ENCODE results near the gene SPATS2.

The SPATS2 gene

GRCh38 chr12:49550693-49551252 lies 183.5 kb downstream of the SPATS2 start:
- in situ Hi-C loops (cut with MboI; ENCODE audit: low sequenced_read_pairs) = no loop called here

DNA sequence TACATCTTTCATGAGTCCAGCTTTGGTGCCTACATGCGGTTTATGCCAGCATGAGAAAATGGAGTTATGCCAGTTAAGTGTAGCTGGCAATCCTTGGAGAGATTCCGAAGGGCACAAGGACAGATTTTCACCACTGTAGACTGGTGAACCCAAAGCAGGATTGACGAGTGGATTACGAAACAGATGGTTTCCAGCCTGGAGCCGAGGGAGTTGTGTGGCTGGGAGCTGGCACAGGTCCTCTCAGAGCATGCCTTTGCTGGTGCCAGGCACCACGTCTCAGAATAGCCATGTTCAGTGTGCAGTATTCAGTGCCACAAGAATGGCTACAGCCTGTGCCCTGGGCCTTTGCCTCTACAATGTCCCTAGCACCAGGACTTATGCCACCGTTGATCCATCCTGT lies 184.8 kb downstream of the SPATS2 start:
- in situ Hi-C loops (cut with MboI; ENCODE audit: low sequenced_read_pairs) = no loop called here

- in situ Hi-C loops (cut with MboI; ENCODE audit: low sequenced_read_pairs) = no loop called here
These were observed 185.2 kb downstream of the SPATS2 start for GRCh38 chr12:49552425-49552824.

- in situ Hi-C loops (cut with MboI; ENCODE audit: low sequenced_read_pairs) = no loop called here
These were observed 185.6 kb downstream of the SPATS2 start for GRCh38 chr12:49552899-49553298.

DNA sequence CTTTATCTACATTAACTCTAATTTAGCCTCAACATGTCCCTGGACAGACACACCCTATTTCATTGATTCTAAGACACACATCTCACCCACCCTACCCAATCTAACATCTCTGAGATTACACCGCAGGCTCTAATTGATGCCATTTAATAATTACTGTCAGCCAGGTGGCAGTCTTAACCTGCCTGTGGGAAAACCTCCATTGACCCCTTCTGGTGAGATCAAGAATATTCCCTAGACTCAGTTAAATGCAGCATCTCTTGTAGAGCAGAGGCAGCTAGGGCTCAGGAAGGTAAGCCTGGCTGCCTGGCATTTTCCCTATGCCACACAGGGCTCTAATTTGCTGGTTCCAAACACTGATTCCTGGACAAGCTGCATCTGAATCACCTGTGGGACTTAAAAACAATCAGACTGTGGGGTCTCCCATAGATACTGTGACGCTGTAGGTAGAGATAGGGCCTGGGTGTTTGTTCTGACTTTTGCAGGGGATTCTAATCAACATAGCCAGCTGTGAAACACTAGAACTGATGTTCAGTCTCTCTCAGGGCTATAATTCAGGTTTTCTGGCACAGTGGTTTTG lies 186.3 kb downstream of the SPATS2 start:
- in situ Hi-C loops (cut with MboI; ENCODE audit: low sequenced_read_pairs) = no loop called here

DNA sequence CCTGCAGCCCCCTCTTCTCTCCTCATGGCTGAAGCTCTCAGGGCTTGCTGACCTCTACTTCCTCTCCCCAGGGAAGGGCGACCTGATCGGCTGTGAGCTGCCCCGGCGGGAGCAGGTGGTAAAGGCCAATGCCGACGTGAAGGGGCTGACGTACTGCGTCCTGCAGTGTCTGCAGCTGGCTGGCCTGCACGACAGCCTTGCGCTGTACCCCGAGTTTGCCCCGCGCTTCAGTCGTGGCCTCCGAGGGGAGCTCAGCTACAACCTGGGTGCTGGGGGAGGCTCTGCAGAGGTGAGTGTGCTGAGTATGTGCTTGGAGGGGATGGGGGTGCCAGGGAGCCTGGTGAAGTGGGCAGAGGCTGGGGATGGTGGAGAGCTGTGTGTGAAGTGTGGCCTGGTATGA lies 187.0 kb downstream of the SPATS2 start:
- in situ Hi-C loops (cut with MboI; ENCODE audit: low sequenced_read_pairs) = no loop called here

DNA sequence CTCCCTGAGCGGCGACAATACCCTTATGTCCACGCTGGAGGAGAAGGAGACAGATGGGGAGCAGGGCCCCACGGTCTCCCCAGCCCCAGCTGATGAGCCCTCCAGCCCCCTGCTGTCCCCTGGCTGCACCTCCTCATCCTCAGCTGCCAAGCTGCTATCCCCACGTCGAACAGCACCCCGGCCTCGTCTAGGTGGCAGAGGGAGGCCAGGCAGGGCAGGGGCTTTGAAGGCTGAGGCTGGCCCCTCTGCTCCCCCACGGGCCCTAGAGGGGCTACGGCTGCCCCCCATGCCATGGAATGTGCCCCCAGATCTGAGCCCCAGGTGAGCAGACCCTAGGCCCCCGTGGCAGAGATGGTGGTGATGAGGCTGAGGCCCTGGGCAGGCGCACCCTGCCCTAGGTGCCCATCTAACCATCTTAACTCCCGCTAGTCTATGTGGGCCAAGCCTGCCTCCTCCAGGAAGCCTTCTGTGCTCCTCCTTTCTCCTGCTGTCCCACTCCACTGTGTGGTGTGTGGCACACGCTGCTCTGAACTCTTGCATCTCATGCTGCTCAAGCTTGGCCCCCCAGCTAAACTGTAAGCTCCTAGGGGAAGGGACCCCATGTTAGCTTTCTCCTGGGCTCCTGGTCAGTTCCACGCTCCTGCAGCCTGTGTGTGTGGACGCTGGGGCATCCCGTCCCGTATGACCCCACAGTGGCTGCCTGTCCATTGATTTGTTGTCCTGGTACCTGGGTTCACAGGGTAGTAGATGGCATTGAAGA lies 188.5 kb downstream of the SPATS2 start:
- in situ Hi-C loops (cut with MboI; ENCODE audit: low sequenced_read_pairs) = no loop called here

GRCh38 chr12:49556391-49557186 lies 189.3 kb downstream of the SPATS2 start:
- in situ Hi-C loops (cut with MboI; ENCODE audit: low sequenced_read_pairs) = no loop called here

- in situ Hi-C loops (cut with MboI; ENCODE audit: low sequenced_read_pairs) = no loop called here
These were observed 190.1 kb downstream of the SPATS2 start for GRCh38 chr12:49557187-49557916.

GRCh38 chr12:49557917-49558215 lies 190.6 kb downstream of the SPATS2 start:
- in situ Hi-C loops (cut with MboI; ENCODE audit: low sequenced_read_pairs) = no loop called here

GRCh38 chr12:49558526-49558925 lies 191.3 kb downstream of the SPATS2 start:
- in situ Hi-C loops (cut with MboI; ENCODE audit: low sequenced_read_pairs) = no loop called here

DNA sequence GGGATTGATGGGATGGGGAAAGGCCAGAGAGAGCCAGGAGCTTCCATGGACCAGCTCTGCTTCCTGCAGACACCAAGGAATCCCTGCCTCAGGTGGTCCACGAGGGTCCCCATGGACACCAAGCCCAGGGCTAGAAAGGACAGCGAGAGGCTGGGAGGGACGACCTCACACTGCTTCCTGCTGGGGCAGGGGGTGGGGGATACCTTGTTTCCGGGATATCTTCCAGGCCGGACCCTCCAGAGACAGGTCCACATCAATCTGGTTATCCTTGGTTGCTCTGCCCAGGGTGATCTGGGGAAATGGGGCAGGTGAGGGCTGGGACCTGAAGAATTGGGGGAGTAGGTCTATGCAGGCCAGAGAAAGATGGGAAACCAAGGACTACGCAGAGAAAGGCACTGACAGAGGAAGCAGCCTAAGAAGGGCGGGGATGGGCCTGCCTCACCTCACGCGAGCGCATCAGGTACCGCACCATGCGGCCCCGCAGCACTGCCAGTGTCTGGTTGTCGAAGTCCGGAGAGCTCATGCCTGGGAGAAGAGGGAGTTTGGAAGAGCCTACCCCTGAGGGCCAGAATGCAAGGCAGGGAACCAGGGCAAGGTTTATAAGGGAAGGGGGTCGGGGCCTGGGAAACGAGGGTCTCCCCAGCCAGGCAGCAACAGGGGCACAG lies 191.9 kb downstream of the SPATS2 start:
- in situ Hi-C loops (cut with MboI; ENCODE audit: low sequenced_read_pairs) = no loop called here

- in situ Hi-C loops (cut with MboI; ENCODE audit: low sequenced_read_pairs) = no loop called here
These were observed 193.4 kb downstream of the SPATS2 start for GRCh38 chr12:49560695-49561094.

DNA sequence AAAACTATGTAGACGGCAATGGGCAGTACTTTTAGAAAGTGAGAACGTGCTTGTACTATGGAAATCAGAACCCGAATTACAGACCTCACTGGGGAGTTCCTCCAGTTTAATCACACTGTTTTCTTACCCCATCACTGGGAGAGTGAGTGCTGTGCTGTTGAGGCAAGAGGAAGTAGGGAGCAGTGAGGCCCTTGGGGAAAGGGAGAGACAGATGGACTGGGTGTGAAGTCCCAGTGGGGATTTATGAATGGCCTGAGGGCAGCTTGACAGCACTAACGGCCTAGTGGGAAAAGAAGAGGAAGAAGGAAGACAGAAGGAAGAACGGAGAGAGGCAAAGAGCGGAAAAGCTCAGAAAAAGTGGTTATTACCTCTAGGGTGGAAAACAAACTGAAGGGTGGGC lies 195.0 kb downstream of the SPATS2 start:
- in situ Hi-C loops (cut with MboI; ENCODE audit: low sequenced_read_pairs) = no loop called here

DNA sequence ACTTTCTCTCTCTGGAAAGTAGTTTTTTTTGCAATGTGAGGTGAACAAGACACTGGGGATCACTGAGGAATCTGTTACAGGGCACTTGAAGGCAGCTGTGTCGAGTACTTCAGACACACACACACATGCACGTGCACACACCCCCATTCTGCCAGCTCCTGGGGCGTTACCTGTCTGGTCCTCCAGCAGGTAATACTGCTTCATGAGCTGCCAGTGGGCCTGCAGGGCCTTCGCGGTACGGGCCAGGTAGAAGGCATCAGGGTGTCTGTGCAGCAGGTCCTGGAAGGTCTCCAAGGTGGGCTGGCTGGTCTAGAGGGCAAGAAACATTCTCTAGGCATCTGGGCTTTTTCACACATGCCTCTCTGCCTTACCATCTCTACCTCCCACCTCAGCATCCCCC lies 195.6 kb downstream of the SPATS2 start:
- in situ Hi-C loops (cut with MboI; ENCODE audit: low sequenced_read_pairs) = no loop called here

DNA sequence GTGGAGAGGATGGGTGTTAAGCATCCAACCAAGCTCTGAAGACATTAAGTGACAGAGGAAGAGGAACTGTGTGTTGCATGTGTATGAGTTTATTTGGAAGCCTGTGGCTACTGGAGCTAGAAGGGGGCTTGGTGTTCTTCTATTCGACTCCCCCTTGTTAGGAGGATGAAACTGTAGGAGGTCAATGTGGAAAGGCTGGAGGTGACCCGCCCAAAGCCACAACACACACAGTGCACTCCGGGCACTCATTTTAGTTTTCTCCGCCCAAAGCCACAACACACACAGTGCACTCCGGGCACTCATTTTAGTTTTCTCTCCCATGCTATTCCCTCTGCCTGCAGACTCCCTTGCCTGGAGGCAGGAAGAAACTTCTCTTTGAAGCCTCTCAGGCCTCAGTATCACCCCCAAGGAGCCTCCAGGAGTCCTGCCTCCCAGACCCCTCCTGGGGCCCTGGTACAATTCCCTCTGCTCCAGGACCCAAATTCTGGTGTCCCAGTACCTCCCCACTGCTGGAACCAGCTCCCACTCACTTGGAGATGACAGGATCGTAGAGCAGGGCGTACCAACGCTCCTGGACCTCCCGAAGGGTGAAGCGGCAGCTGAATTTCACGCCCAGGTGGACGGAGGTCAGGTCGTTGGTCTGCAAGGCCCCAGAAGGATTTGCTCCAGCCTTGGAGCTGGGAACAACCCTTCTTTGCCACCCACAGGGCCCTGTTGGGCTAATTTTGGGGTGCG lies 196.9 kb downstream of the SPATS2 start:
- in situ Hi-C loops (cut with MboI; ENCODE audit: low sequenced_read_pairs) = no loop called here

DNA sequence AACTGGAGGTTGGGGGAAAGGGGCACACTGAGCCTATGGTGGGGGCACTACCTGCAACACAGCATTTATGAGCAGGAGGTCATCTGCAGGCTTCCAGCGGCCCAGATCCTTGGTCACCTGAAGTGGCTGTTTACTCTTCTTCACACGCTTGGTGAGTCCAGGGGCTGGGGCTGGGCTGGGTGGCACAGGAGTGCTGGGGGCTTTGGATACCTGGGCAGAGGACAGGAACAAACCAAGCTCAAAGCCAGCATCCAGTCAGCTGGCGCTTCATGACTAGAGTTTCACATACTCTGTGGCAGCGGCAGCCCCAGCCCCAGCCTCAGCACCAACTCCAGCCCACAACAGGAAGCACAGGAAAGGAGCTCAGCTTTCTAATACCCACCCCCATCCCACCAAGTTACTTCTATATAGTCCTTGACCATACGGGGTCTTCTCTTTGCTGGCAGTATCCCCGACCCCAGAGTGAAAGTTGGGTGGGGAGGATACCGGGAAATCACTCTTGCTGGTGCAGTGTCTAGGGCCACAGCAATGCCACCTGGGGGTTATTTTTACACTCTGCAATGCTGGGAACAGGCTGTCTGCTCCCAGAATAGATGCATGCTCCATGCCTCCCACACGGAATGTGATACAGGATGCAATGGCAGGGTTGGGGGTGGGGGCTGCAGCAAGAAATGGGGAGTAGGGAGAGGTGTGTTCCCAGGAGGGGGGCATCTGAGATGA lies 197.6 kb downstream of the SPATS2 start:
- in situ Hi-C loops (cut with MboI; ENCODE audit: low sequenced_read_pairs) = no loop called here

- in situ Hi-C loops (cut with MboI; ENCODE audit: low sequenced_read_pairs) = no loop called here
These were observed 198.4 kb downstream of the SPATS2 start for GRCh38 chr12:49565406-49566265.
